Keratinocyte (primary cell): Measurements from ENCODE around the gene TNFRSF14. TPM values are rescaled to one million over a fixed set of nuclear protein-coding genes. Genes with fewer than 3 reads are reported as not detected.

Source experiments
- DNase-seq: peaks from one replicate; pipeline ENCODE4 v3.0.0-alpha.2; 2011; ENCODE audit warnings: low read depth, missing footprints, low spot score
- FAIRE-seq: peaks from 2 replicates; lab custom pipeline; 2011; peaks lifted over from hg19 to GRCh38; lab: Jason Lieb, UNC
- H2AFZ ChIP-seq: 2 replicates; pipeline ENCODE4 v1.6.0; 2012; ENCODE audit warnings: low read length, control low read depth, inconsistent platforms; ENCODE audit not compliant: control insufficient read depth
- H3K27ac ChIP-seq: 2 replicates; pipeline ENCODE4 v1.5.1; 2011; ENCODE audit warnings: low read length; ENCODE audit not compliant: control insufficient read depth, insufficient read depth
- H3K27me3 ChIP-seq: 3 replicates; pipeline ENCODE4 v1.6.0; 2011; ENCODE audit warnings: low read length; ENCODE audit not compliant: control insufficient read depth, insufficient read depth; ENCODE audit errors: extremely low read depth
- H3K36me3 ChIP-seq, 2 experiments: 2 replicates in 1 of 2; 3 replicates in 1 of 2; pipeline ENCODE4 v1.5.1; 2011; ENCODE audit warnings: low read length in 2 of 2, mild to moderate bottlenecking in 1 of 2; ENCODE audit not compliant: control insufficient read depth in 2 of 2, insufficient read depth in 2 of 2; ENCODE audit errors: extremely low read depth in 1 of 2
- H3K4me1 ChIP-seq: 3 replicates; pipeline ENCODE4 v1.5.1; 2011; ENCODE audit warnings: low read length; ENCODE audit not compliant: control insufficient read depth, insufficient read depth; ENCODE audit errors: extremely low read depth
- H3K4me2 ChIP-seq: 3 replicates; pipeline ENCODE4 v1.6.0; 2011; ENCODE audit warnings: low read depth, low read length; ENCODE audit not compliant: control insufficient read depth, insufficient read depth; ENCODE audit errors: extremely low read depth
- H3K4me3 ChIP-seq, 3 experiments: fragments of 200-600 bp in 1 of 3; sonication (generic) in 1 of 3; 2 replicates in 2 of 3; 3 replicates in 1 of 3; pipeline ENCODE4 v1.5.1; 2011 to 2016; ENCODE audit warnings: low read length in 3 of 3, mild to moderate bottlenecking in 3 of 3, control low read depth in 2 of 3, inconsistent platforms in 1 of 3, low read depth in 1 of 3, mixed read lengths in 1 of 3, mixed run types in 1 of 3, moderate library complexity in 1 of 3; ENCODE audit not compliant: control insufficient read depth in 2 of 3, insufficient read depth in 2 of 3; ENCODE audit errors: extremely low read depth in 1 of 3
- H3K79me2 ChIP-seq: 2 replicates; pipeline ENCODE4 v1.6.0; 2012; ENCODE audit warnings: low read length; ENCODE audit not compliant: control insufficient read depth, insufficient read depth
- H3K9ac ChIP-seq: 3 replicates; pipeline ENCODE4 v1.6.0; 2011; ENCODE audit warnings: low read length; ENCODE audit not compliant: control insufficient read depth, insufficient read depth; ENCODE audit errors: extremely low read depth
- H3K9me1 ChIP-seq: 3 replicates; pipeline ENCODE4 v1.6.0; 2011; ENCODE audit warnings: low read length; ENCODE audit not compliant: control insufficient read depth, insufficient read depth; ENCODE audit errors: extremely low read depth
- H3K9me3 ChIP-seq: 2 replicates; pipeline ENCODE4 v1.5.1; 2012; ENCODE audit warnings: low read depth, low read length; ENCODE audit not compliant: control insufficient read depth
- H4K20me1 ChIP-seq: 3 replicates; pipeline ENCODE4 v1.6.0; 2011; ENCODE audit warnings: low read length; ENCODE audit not compliant: control insufficient read depth, insufficient read depth; ENCODE audit errors: extremely low read depth
- CTCF ChIP-seq, 3 experiments: IDR thresholded peaks in 1 of 3; conservative IDR thresholded peaks in 1 of 3; optimal IDR thresholded peaks in 1 of 3; 2 replicates in 2 of 3; 3 replicates in 1 of 3; pipeline versions ENCODE3 to v1.5.1; 2011; ENCODE audit warnings: low read length in 3 of 3, mild to moderate bottlenecking in 3 of 3, moderate library complexity in 2 of 3, control low read depth in 1 of 3, inconsistent platforms in 1 of 3; ENCODE audit not compliant: insufficient read depth in 2 of 3; ENCODE audit errors: extremely low read depth in 1 of 3
- EZH2 ChIP-seq: IDR thresholded peaks from one replicate; pipeline ENCODE4 v1.6.1; 2012; ENCODE audit warnings: inconsistent platforms, mild to moderate bottlenecking, low read length, moderate library complexity
- dilution Hi-C: fragments of 300-500 bp; cut with MboI; formaldehyde crosslinking; loops from one replicate; pipeline ENCODE4 v1.7.0; 2020; ENCODE audit warnings: low sequenced_read_pairs; ENCODE audit not compliant: extremely low pct_ligation_motif_present
- polyA plus RNA-seq, 5 experiments: library from polyadenylated mRNA; depleted of rRNA in 3 of 5; stranded (reverse) in 3 of 5; stranded (forward) in 1 of 5; unstranded in 1 of 5; fragments of >200 nt; gene quantifications; 1 replicate in 1 of 5; 2 replicates in 3 of 5; 3 replicates in 1 of 5; pipeline versions ENCODE4 v1.2.1 to v1.2.3, GENCODE V29; 2011 to 2012; ENCODE audit warnings: missing spikeins in 2 of 5, low read depth in 1 of 5, low replicate concordance in 1 of 5

Gene TNFRSF14
- polyA plus RNA-seq, 1 donor (not counting 4 experiments of a cell fraction or from before 2014, with no cell fraction given): 5.2 TPM

- Histone ChIP-seq H3K36me3 (no peaks in the 10 kb centered on the region), H3K9me1 (no peaks in the 10 kb centered on the region), H3K27ac (no peak overlapping the region), H3K4me2 (no peak overlapping the region), H3K27me3 (no peaks in the 10 kb centered on the region), H3K79me2 (no peaks in the 10 kb centered on the region), H2AFZ (no peak overlapping the region), H4K20me1 (no peaks in the 10 kb centered on the region), H3K4me3 (no peak overlapping the region), H3K4me1 (no peaks in the 10 kb centered on the region), H3K9me3 (no peaks in the 10 kb centered on the region), H3K9ac (no peak overlapping the region)
- dilution Hi-C loops: no loop called here
- DNase-seq: no peak
- TF ChIP-seq CTCF (optimal IDR thresholded peaks at IDR 0.05 in 1 of 3, IDR thresholded peaks at IDR 0.05 in 1 of 3, conservative IDR thresholded peaks at IDR 0.05 in 1 of 3; ENCODE audit: extremely low read depth in 1 of 3, insufficient read depth in 2 of 3, low read length in 3 of 3) (no peak), EZH2 (no peak)
- FAIRE-seq: no peak
Observed at GRCh38 chr1:2605509-2606395, 49.6 kb downstream of the TNFRSF14 start.

GRCh38 chr1:2606396-2606880, 50.3 kb downstream of the TNFRSF14 start:
- H3K36me3 ChIP-seq: no peaks in the 10 kb centered on the region
- DNase-seq (no peak), FAIRE-seq (no peak)
- H2AFZ ChIP-seq: no peak overlapping the region
- no peaks in the 10 kb centered on the region for H3K27me3 ChIP-seq
- H3K4me1 ChIP-seq: no peaks in the 10 kb centered on the region
- TF ChIP-seq CTCF (optimal IDR thresholded peaks at IDR 0.05 in 1 of 3, IDR thresholded peaks at IDR 0.05 in 1 of 3, conservative IDR thresholded peaks at IDR 0.05 in 1 of 3; ENCODE audit: extremely low read depth in 1 of 3, insufficient read depth in 2 of 3, low read length in 3 of 3): no peak
- no peak for TF ChIP-seq EZH2
- H3K9ac ChIP-seq: no peak overlapping the region
- H3K4me2 ChIP-seq: no peak overlapping the region
- H3K4me3 ChIP-seq: no peak overlapping the region
- H4K20me1 ChIP-seq: no peaks in the 10 kb centered on the region
- dilution Hi-C loops: no loop called here
- H3K27ac ChIP-seq: no peak overlapping the region
- no peaks in the 10 kb centered on the region for H3K9me3 ChIP-seq
- no peaks in the 10 kb centered on the region for H3K79me2 ChIP-seq
- no peaks in the 10 kb centered on the region for H3K9me1 ChIP-seq
